ENCODE results near the gene RNF224.

DNA sequence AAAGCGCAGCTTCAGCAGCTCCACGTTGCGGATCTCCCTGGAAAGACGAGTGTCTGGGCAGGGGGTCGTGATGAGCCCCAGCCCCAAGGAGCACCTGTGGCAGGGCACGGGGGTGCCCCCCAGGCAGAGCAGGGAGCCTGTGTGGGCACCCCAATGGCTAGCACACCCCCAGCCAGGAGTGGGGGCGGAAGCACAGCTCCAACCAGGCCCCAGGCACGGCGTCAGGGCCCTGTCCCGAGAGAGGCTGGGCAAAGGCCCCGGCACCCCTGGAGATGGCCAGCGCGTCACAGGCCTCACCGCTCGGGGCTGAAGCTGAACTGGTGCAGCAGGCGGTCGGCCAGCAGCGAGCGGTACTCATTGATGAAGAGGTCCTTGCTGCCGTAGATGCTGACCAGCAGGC, 46.8 kb upstream of the RNF224 start:
- TF ChIP-seq POLR2AphosphoS5 (IDR thresholded peaks at IDR 0.05; ENCODE audit: low read depth), result no peak
- TF ChIP-seq CTCF (conservative IDR thresholded peaks at IDR 0.05; ENCODE audit: low read depth in 2 of 2), result no peak
- TF ChIP-seq EZH2phosphoT487 (IDR thresholded peaks at IDR 0.05; ENCODE audit: unreplicated experiment), result no peak
- TF ChIP-seq, protein P1, sequence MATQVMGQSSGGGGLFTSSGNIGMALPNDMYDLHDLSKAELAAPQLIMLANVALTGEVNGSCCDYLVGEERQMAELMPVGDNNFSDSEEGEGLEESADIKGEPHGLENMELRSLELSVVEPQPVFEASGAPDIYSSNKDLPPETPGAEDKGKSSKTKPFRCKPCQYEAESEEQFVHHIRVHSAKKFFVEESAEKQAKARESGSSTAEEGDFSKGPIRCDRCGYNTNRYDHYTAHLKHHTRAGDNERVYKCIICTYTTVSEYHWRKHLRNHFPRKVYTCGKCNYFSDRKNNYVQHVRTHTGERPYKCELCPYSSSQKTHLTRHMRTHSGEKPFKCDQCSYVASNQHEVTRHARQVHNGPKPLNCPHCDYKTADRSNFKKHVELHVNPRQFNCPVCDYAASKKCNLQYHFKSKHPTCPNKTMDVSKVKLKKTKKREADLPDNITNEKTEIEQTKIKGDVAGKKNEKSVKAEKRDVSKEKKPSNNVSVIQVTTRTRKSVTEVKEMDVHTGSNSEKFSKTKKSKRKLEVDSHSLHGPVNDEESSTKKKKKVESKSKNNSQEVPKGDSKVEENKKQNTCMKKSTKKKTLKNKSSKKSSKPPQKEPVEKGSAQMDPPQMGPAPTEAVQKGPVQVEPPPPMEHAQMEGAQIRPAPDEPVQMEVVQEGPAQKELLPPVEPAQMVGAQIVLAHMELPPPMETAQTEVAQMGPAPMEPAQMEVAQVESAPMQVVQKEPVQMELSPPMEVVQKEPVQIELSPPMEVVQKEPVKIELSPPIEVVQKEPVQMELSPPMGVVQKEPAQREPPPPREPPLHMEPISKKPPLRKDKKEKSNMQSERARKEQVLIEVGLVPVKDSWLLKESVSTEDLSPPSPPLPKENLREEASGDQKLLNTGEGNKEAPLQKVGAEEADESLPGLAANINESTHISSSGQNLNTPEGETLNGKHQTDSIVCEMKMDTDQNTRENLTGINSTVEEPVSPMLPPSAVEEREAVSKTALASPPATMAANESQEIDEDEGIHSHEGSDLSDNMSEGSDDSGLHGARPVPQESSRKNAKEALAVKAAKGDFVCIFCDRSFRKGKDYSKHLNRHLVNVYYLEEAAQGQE (IDR thresholded peaks at IDR 0.05; ENCODE audit: unreplicated experiment), result no peak
- TF ChIP-seq NANOG (IDR thresholded peaks at IDR 0.05; ENCODE audit: borderline replicate concordance), result no peak
- TF ChIP-seq EZH2 (IDR thresholded peaks at IDR 0.05; ENCODE audit: low read depth, unreplicated experiment), result no peak
- TF ChIP-seq STAT1 (IDR thresholded peaks at IDR 0.05; ENCODE audit: unreplicated experiment), result no peak
- TF ChIP-seq CREB1 (CRISPR knock-in tag; IDR thresholded peaks at IDR 0.05; ENCODE audit: low read depth), result no peak
- TF ChIP-seq ETS1 (IDR thresholded peaks at IDR 0.05), result no peak
- no peak for TF ChIP-seq JUNB (IDR thresholded peaks at IDR 0.05; ENCODE audit: unreplicated experiment)
- TF ChIP-seq ZNF331 (CRISPR knock-in tag; IDR thresholded peaks at IDR 0.05; ENCODE audit: low read depth), result no peak
- TF ChIP-seq ZNF114 (CRISPR knock-in tag; IDR thresholded peaks at IDR 0.05), result no peak
- no peak for TF ChIP-seq ZNF462 (CRISPR knock-in tag; IDR thresholded peaks at IDR 0.05)
